A673 (cell line): ENCODE measurements around the gene KCTD16. TPM values are rescaled to one million over a fixed set of nuclear protein-coding genes. Genes with fewer than 3 reads are reported as not detected.

Source experiments
- BruUV-seq: library from RNA; stranded (reverse); fragments of 400-500 nt; replicated peaks from 2 replicates; lab custom pipeline; 2021; lab: Mats Ljungman, UMichigan
- CTCF ChIA-PET: fragments of 300-600 bp; sonication (Branson Sonifier 250); formaldehyde crosslinking; loops from one replicate; lab custom pipeline; 2022; ENCODE audit warnings: antibody characterized with exemption; lab: Charles Lee
- POLR2A ChIA-PET: fragments of 300-600 bp; sonication (Branson Sonifier 250); formaldehyde crosslinking; loops from one replicate; lab custom pipeline; 2022; ENCODE audit warnings: antibody characterized with exemption; ENCODE audit not compliant: low non-redundant PET; lab: Charles Lee
- DNase-seq: peaks from one replicate; pipeline ENCODE4 v3.0.0-alpha.2; 2015; ENCODE audit warnings: low spot score
- H3K27ac ChIP-seq: fragments of 200-600 bp; sonication (generic); 2 replicates; pipeline ENCODE4 v1.5.1; 2016; ENCODE audit warnings: mixed run types, low read depth, mild to moderate bottlenecking, mixed read lengths, antibody characterized with exemption, low read length; ENCODE audit not compliant: poor library complexity, severe bottlenecking
- H3K27me3 ChIP-seq: fragments of 200-600 bp; sonication (generic); replicated peaks from 2 replicates; pipeline ENCODE4 v1.6.1; 2017; ENCODE audit warnings: mixed run types, low read depth, mild to moderate bottlenecking, mixed read lengths, antibody characterized with exemption, low read length; ENCODE audit not compliant: insufficient read depth, poor library complexity
- H3K36me3 ChIP-seq: fragments of 200-600 bp; sonication (generic); 2 replicates; pipeline ENCODE4 v1.6.1; 2016; ENCODE audit warnings: mixed run types, mild to moderate bottlenecking, mixed read lengths, antibody characterized with exemption, low read length; ENCODE audit not compliant: insufficient read depth, poor library complexity, severe bottlenecking
- H3K4me1 ChIP-seq: fragments of 200-600 bp; sonication (generic); 2 replicates; pipeline ENCODE4 v1.6.1; 2017; ENCODE audit warnings: mixed run types, mild to moderate bottlenecking, mixed read lengths, antibody characterized with exemption, low read length; ENCODE audit not compliant: insufficient read depth, poor library complexity, severe bottlenecking
- H3K4me3 ChIP-seq: fragments of 200-600 bp; sonication (generic); 2 replicates; pipeline ENCODE4 v1.5.1; 2016; ENCODE audit warnings: low read depth, mixed run types, mild to moderate bottlenecking, mixed read lengths, low read length; ENCODE audit not compliant: poor library complexity, severe bottlenecking
- H3K9me3 ChIP-seq: fragments of 200-600 bp; sonication (generic); 2 replicates; pipeline ENCODE4 v1.6.1; 2016; ENCODE audit warnings: mixed run types, low read depth, mild to moderate bottlenecking, mixed read lengths, antibody characterized with exemption, low read length; ENCODE audit not compliant: poor library complexity, severe bottlenecking
- CTCF ChIP-seq: fragments of 300-800, 200-600 bp; sonication (generic); conservative IDR thresholded peaks from 2 replicates; pipeline ENCODE4 v1.5.1; 2017; ENCODE audit warnings: low read depth, mild to moderate bottlenecking, antibody characterized with exemption, low read length, moderate library complexity, mixed read lengths
- EZH2 ChIP-seq: fragments of 200-600 bp; sonication (generic); IDR thresholded peaks from 2 replicates; pipeline ENCODE4 v1.6.1; 2017; ENCODE audit warnings: borderline replicate concordance, low read depth, mild to moderate bottlenecking, mixed read lengths, antibody characterized with exemption, low read length; ENCODE audit not compliant: poor library complexity, severe bottlenecking
- intact Hi-C: fragments of 100-400 bp; cut with micrococcal nuclease; formaldehyde crosslinking; loops from one replicate; pipeline ENCODE4 v1.10.0; 2022; ENCODE audit not compliant: unreplicated experiment
- total RNA-seq: library from RNA; stranded (reverse); gene quantifications from 2 replicates; pipeline ENCODE4 v1.2.3, GENCODE V29; 2021

The KCTD16 gene
- total RNA-seq, 1 experiment from 2014 or later: 1.1 TPM

- Histone ChIP-seq H3K9me3 (no peaks in the 10 kb centered on the region), H3K36me3 (no peaks in the 10 kb centered on the region), H3K4me1 (no peaks in the 10 kb centered on the region), H3K27me3 (no peaks in the 10 kb centered on the region), H3K27ac (no peak overlapping the region), H3K4me3 (no peak overlapping the region)
- POLR2A ChIA-PET: no interaction called here
- intact Hi-C loops: no loop called here
- no peak for DNase-seq
- BruUV-seq: no TSS peak
- CTCF ChIA-PET: no interaction called here
- TF ChIP-seq EZH2 (no peak), CTCF (no peak)
Observed at GRCh38 chr5:144421411-144421810, 250.7 kb downstream of the KCTD16 start.

- no peaks in the 10 kb centered on the region for H3K4me1 ChIP-seq
- CTCF ChIA-PET: no interaction called here
- no peak overlapping the region for H3K27ac ChIP-seq
- H3K9me3 ChIP-seq: no peaks in the 10 kb centered on the region
- H3K36me3 ChIP-seq: no peaks in the 10 kb centered on the region
- intact Hi-C loops: no loop called here
- DNase-seq: no peak
- BruUV-seq: no TSS peak
- no peaks in the 10 kb centered on the region for H3K27me3 ChIP-seq
- no peak for TF ChIP-seq CTCF
- no peak for TF ChIP-seq EZH2
- POLR2A ChIA-PET: no interaction called here
- no peak overlapping the region for H3K4me3 ChIP-seq
Observed at GRCh38 chr5:144422018-144422727, 251.5 kb downstream of the KCTD16 start.

GRCh38 chr5:144427866-144428265 is 257.2 kb downstream of the KCTD16 start:
- BruUV-seq: no TSS peak
- ChIA-PET POLR2A (no interaction called here), CTCF (no interaction called here)
- no peaks in the 10 kb centered on the region for H3K27me3 ChIP-seq
- H3K4me1 ChIP-seq: no peaks in the 10 kb centered on the region
- no peak overlapping the region for H3K4me3 ChIP-seq
- TF ChIP-seq EZH2 (no peak), CTCF (no peak)
- no peaks in the 10 kb centered on the region for H3K9me3 ChIP-seq
- H3K27ac ChIP-seq: no peak overlapping the region
- intact Hi-C loops: no loop called here
- H3K36me3 ChIP-seq: no peaks in the 10 kb centered on the region
- no peak for DNase-seq
